K562 (cell line): ENCODE measurements around the gene PNCK. TPM values are rescaled to one million over a fixed set of nuclear protein-coding genes. Genes with fewer than 3 reads are reported as not detected.

Experiments
- AFF4 ChIP-seq: sonication (generic); formaldehyde crosslinking; IDR thresholded peaks from 2 replicates; pipeline ENCODE4 v1.8.0; 2023; ENCODE audit warnings: mild to moderate bottlenecking, missing genetic modification reagents
- ARID3B ChIP-seq: fragments of 250-450 bp; sonication (Bioruptor Pico); IDR thresholded peaks from 2 replicates; pipeline ENCODE4 v1.4.0; 2020; ENCODE audit warnings: borderline replicate concordance
- ELF4 ChIP-seq: fragments of 450-650 bp; formaldehyde crosslinking; IDR thresholded peaks from 2 replicates; pipeline ENCODE4 v1.4.0; 2022; ENCODE audit warnings: missing genetic modification characterization
- GATAD2A ChIP-seq: fragments of 450-650 bp; IDR thresholded peaks from 2 replicates; pipeline ENCODE4 v1.6.1; 2017
- ILF3 ChIP-seq: fragments of 450-650 bp; IDR thresholded peaks from 2 replicates; pipeline ENCODE4 v1.6.1; 2018; ENCODE audit warnings: antibody characterized with exemption, mild to moderate bottlenecking, moderate library complexity, borderline replicate concordance
- JUN ChIP-seq, 2 experiments: sonication (generic) in 1 of 2; formaldehyde crosslinking in 1 of 2; IDR thresholded peaks; 2 replicates each; pipeline versions ENCODE4 v1.6.1 to v1.8.0; 2012 to 2022; ENCODE audit warnings: borderline replicate concordance in 2 of 2, mild to moderate bottlenecking in 2 of 2, improper control_type of control experiment in 1 of 2, low read depth in 1 of 2, low read length in 1 of 2, missing genetic modification reagents in 1 of 2
- KHSRP ChIP-seq: fragments of 450-650 bp; IDR thresholded peaks from 2 replicates; pipeline ENCODE4 v1.6.1; 2017
- MAZ ChIP-seq, 2 experiments: fragments of 450-650 bp in 1 of 2; sonication (generic) in 1 of 2; formaldehyde crosslinking; IDR thresholded peaks in 1 of 2; conservative IDR thresholded peaks in 1 of 2; 2 replicates each; pipeline versions ENCODE4 v1.4.0 to v1.5.0; 2020; ENCODE audit warnings: mild to moderate bottlenecking in 1 of 2, missing genetic modification reagents in 1 of 2
- NFXL1 ChIP-seq: fragments of 450-650 bp; formaldehyde crosslinking; IDR thresholded peaks from 2 replicates; pipeline ENCODE4 v1.4.0; 2021; ENCODE audit warnings: mild to moderate bottlenecking
- PHB ChIP-seq: fragments of 250-450 bp; sonication (Bioruptor Pico); IDR thresholded peaks from 2 replicates; pipeline ENCODE4 v1.5.0; 2021
- RBM25 ChIP-seq: fragments of 200-400 bp; formaldehyde crosslinking; IDR thresholded peaks from 2 replicates; pipeline ENCODE4 v1.6.1; 2018; ENCODE audit warnings: low read length, low read depth, moderate library complexity; ENCODE audit not compliant: severe bottlenecking
- SFPQ ChIP-seq: fragments of 200-400 bp; formaldehyde crosslinking; IDR thresholded peaks from 2 replicates; pipeline ENCODE4 v1.6.1; 2017; ENCODE audit warnings: mild to moderate bottlenecking, low read depth, low read length, moderate library complexity
- SUPT5H ChIP-seq: fragments of 450-650 bp; IDR thresholded peaks from 2 replicates; pipeline ENCODE4 v1.6.1; 2016
- TFAP4 ChIP-seq: sonication (generic); formaldehyde crosslinking; IDR thresholded peaks from 2 replicates; pipeline ENCODE4 v1.8.0; 2022; ENCODE audit warnings: missing genetic modification reagents, mild to moderate bottlenecking, moderate library complexity, borderline replicate concordance
- VEZF1 ChIP-seq: fragments of 200-800 bp; sonication (Bioruptor generic); IDR thresholded peaks from 2 replicates; pipeline ENCODE4 v1.6.1; 2017; ENCODE audit warnings: missing genetic modification characterization, missing compliant biosample characterization
- ZC3H8 ChIP-seq: fragments of 450-650 bp; IDR thresholded peaks from 2 replicates; pipeline ENCODE4 v1.6.1; 2017
- ZNF274 ChIP-seq: IDR thresholded peaks from 2 replicates; pipeline ENCODE4 v1.6.1; 2011; ENCODE audit warnings: low read depth, mild to moderate bottlenecking, low read length, moderate library complexity, borderline replicate concordance
- polyA plus RNA-seq, 8 experiments: library from polyadenylated mRNA; depleted of rRNA in 4 of 8; stranded (reverse) in 5 of 8; unstranded in 3 of 8; fragments of >200 nt; fragmentation: Nextera tagmentation in 2 of 8; fragmentation: Illumina TruSeq in 1 of 8; extraction: Ambion mirVana in 2 of 8; extraction: Trizol in 1 of 8; gene quantifications; 2 replicates each; pipeline versions ENCODE4 v1.2.1 to v1.2.3, GENCODE V29; 2011 to 2014; ENCODE audit warnings: inconsistent platforms in 1 of 8, missing spikeins in 1 of 8
- total RNA-seq, 7 experiments: library from RNA; depleted of rRNA in 6 of 7; stranded (reverse); fragments of >200 nt in 6 of 7; fragmentation: Illumina TruSeq in 2 of 7; extraction: Trizol in 2 of 7; gene quantifications; 2 replicates each; pipeline versions ENCODE4 v1.2.1 to v1.2.3, GENCODE V29; 2011 to 2021; ENCODE audit warnings: low replicate concordance in 1 of 7

The PNCK gene
- total and polyA plus RNA-seq, 9 of the 15 experiments (the other 6 are each of a cell fraction or from before 2014, with no cell fraction given): 0.13 to 7.5 (median 1.2) TPM; not detected in 1

GRCh38 chrX:153708415-153708814 is 34.8 kb upstream of the PNCK start (continued):
- TF ChIP-seq ARID3B (CRISPR knock-in tag) (no peak), SUPT5H (no peak), ZC3H8 (no peak), PHB (CRISPR knock-in tag) (no peak), ELF4 (CRISPR knock-in tag) (no peak), NFXL1 (CRISPR knock-in tag) (no peak), ZNF274 (no peak), AFF4 (CRISPR knock-in tag) (no peak), MAZ (CRISPR knock-in tag; conservative IDR thresholded peaks at IDR 0.05 in 1 of 2, IDR thresholded peaks at IDR 0.05 in 1 of 2) (peak in 1 of 2 experiments; percentile 91; a peak in 3 of 4 replicates), GATAD2A (no peak), RBM25 (no peak), KHSRP (no peak), VEZF1 (CRISPR knock-in tag) (0 out of 2 replicates have a peak, but pooled peaks have one; percentile 41), SFPQ (no peak), JUN (IDR thresholded peaks at IDR 0.05; ENCODE audit: borderline replicate concordance, low read depth, low read length) (0 out of 2 replicates have a peak, but pooled peaks have one; percentile 20), JUN (CRISPR knock-in tag; IDR thresholded peaks at IDR 0.05; ENCODE audit: borderline replicate concordance) (no peak), ILF3 (no peak), TFAP4 (CRISPR knock-in tag) (peak; percentile 95)
